Stimulated activated naive CD8-positive, alpha-beta T cell treated with anti-CD3 and anti-CD28 coated beads, Interleukin-15, amount 100 ng/mL, for 72 hours (primary cell): ENCODE data around the gene SOAT2.

Source experiments
- ATAC-seq: fragments of 150-1000 bp; cut with Tn5 transposase; 2 replicates; pipeline ENCODE4 v1.10.0; 2021; ENCODE audit warnings: mild to moderate bottlenecking, moderate library complexity
- DNase-seq, 2 donors: peaks; one replicate each; pipeline ENCODE4 v3.0.0; 2021 to 2022
- H3K27ac Mint-ChIP-seq, 2 donors: one replicate each; pipeline ENCODE4 v1.8.0; 2022; ENCODE audit warnings: mild to moderate bottlenecking in 2 of 2, mixed read lengths in 2 of 2, moderate library complexity in 2 of 2
- H3K27me3 Mint-ChIP-seq: one replicate; pipeline ENCODE4 v1.8.0; 2022; ENCODE audit warnings: mixed read lengths
- H3K4me1 Mint-ChIP-seq: one replicate; pipeline ENCODE4 v1.8.0; 2022; ENCODE audit warnings: mild to moderate bottlenecking, mixed read lengths
- H3K4me3 Mint-ChIP-seq, 2 donors: one replicate each; pipeline ENCODE4 v1.8.0; 2022; ENCODE audit warnings: mild to moderate bottlenecking in 2 of 2, mixed read lengths in 2 of 2, moderate library complexity in 1 of 2
- H3K9me3 Mint-ChIP-seq, 2 donors: one replicate each; pipeline ENCODE4 v1.8.0; 2022; ENCODE audit warnings: mixed read lengths in 2 of 2

The SOAT2 gene

DNA sequence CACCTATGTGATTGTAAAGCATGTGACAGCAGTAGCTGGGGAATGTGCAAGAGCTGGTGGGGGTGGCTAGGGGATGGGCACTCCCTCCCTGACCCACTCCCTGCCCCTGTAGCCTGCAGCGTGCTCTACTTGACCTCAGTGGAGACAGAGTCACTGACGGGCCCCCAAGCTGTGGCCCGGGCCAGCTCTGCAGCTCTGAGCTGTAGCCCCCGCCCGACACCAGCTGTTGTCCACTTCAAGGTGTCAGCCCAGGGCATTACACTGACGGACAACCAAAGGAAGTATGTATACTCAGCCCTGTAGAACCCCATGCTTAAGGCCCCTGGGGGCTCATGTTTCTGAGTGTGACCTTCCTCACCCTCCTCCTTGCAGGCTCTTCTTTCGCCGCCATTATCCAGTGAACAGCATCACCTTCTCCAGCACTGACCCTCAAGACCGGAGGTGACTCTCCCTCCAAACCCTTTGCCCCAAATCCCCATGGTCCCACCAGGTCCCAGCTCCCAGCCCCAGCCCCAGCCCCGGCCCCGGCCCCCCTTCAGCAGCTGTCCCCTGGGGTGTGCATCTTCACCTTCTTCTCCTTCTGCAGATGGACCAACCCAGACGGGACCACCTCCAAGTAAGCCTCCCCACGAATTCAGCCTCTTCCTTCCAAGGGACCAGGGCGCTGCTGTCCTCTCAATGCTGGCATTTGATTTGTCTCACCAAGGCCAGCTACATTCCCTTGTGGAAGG lies 40.1 kb upstream of the SOAT2 start:
- Mint-ChIP-seq H3K9me3 (no peaks in the 10 kb centered on the region), H3K27me3 (no peaks in the 10 kb centered on the region), H3K27ac (no peak overlapping the region), H3K4me3 (no peak overlapping the region), H3K4me1 (peaks cover 21% of the 10 kb centered on the region)
- ATAC-seq (no peak), DNase-seq (no peak)

DNA sequence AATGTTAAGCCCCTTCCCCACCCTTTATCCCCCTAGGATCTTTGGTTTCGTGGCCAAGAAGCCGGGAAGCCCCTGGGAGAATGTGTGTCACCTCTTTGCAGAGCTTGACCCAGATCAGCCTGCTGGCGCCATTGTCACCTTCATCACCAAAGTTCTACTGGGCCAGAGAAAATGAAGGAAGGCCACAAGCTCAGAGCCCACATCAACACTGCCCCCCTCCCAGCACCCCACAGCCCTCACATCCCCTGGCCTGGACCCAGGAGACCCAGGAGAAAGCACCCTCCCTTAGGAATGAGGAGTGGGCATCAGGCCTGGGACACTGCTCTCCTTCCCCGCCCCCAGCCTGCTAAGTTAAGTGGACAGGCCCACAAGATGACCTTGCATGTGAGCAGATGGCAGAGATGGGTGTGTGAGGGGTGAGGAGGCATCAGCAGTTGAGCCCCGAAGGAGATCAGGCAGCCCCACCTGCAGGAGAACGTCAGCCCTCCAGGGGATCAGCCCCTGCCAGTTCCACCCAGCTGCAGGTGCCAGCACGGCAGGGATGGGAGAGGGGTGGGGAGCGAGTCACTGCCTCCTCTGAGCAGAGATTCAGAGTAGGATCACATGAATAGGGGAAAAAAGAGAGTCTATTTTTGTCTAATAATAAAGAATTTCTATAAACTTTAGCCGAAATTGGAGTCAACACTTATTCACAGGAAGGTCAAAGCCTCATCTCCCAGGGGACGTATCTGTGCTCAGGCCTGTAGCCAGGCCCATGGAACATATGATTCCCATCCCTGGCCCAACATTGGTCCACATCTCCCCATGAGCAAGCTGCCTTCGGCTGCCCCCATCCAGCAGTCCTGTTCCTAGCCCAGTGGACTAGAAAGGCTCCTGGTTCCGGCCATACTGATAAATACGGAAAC lies 39.3 kb upstream of the SOAT2 start:
- no peak for DNase-seq
- Mint-ChIP-seq H3K4me1 (peaks cover 21% of the 10 kb centered on the region), H3K27me3 (no peaks in the 10 kb centered on the region), H3K27ac (no peak overlapping the region), H3K4me3 (no peak overlapping the region), H3K9me3 (no peaks in the 10 kb centered on the region)
- no peak for ATAC-seq

DNA sequence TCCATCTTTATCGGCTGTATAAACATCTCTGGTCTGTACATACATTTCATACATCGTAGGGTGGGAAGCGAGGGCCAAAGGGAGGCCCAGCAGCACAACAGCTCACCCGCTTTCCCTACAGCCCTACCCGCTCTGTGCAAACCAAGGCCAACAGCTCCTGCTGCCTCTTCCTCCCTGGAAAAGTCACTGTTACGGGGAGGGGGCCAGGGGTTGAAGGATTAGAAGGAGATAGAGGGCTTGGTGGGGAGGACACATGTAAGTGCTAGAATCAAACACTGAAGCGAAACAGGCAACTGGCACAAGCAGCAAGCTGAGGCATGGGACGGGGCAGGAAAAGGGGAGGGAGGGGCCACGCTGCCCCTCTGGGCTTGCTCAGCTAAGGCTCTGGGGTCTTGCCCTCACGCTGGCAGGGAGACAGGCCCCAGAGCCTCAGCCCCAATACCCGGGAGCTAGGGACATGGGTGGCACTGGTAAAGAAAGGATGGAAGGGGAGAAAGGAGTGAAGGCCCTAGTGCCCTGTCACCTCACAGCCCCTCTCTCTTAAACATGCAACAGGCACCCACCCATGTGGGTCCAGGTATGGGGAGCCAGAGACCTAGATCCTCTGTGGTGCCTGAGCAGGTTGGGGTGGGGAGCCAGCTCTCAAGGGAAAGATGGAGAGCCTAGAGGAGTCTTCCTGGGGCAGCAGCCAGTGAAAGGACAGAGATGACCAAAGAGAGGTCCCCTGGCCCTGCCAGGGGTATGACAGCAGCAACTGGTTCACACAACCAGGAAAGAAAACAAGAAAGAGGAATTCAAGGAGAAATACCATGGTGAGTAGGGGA lies 38.5 kb upstream of the SOAT2 start:
- H3K27ac Mint-ChIP-seq, result peak overlapping the region in 1 of 2 donors; percentile 69
- no peaks in the 10 kb centered on the region for H3K9me3 Mint-ChIP-seq
- H3K27me3 Mint-ChIP-seq, result no peaks in the 10 kb centered on the region
- no peak overlapping the region for H3K4me3 Mint-ChIP-seq
- ATAC-seq (no peak), DNase-seq (no peak)
- peaks cover 27% of the 10 kb centered on the region for H3K4me1 Mint-ChIP-seq

DNA sequence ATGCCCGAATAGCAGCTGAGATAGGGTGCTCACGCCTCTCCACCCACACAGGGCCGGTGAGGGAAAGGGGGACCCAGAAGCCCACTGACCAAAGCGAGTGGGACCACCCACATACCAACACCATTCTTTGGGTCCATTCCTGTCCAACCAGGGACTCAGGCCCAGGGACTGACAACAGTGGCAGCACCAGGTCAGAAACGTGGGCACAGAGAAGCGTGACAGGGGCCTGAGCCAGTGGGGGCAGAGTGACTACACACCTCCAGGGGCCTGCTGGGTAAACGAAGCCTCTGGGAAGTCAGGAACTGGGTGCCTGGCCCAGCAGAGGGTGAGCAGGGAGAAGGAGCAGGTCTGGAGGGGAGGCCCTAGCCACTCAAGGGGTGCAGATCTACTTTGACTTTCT lies 37.8 kb upstream of the SOAT2 start:
- DNase-seq (no peak), ATAC-seq (no peak)
- H3K9me3 Mint-ChIP-seq, result no peaks in the 10 kb centered on the region
- peaks cover 27% of the 10 kb centered on the region for H3K4me1 Mint-ChIP-seq
- H3K27me3 Mint-ChIP-seq, result no peaks in the 10 kb centered on the region
- no peak overlapping the region for H3K27ac Mint-ChIP-seq
- no peak overlapping the region for H3K4me3 Mint-ChIP-seq

DNA sequence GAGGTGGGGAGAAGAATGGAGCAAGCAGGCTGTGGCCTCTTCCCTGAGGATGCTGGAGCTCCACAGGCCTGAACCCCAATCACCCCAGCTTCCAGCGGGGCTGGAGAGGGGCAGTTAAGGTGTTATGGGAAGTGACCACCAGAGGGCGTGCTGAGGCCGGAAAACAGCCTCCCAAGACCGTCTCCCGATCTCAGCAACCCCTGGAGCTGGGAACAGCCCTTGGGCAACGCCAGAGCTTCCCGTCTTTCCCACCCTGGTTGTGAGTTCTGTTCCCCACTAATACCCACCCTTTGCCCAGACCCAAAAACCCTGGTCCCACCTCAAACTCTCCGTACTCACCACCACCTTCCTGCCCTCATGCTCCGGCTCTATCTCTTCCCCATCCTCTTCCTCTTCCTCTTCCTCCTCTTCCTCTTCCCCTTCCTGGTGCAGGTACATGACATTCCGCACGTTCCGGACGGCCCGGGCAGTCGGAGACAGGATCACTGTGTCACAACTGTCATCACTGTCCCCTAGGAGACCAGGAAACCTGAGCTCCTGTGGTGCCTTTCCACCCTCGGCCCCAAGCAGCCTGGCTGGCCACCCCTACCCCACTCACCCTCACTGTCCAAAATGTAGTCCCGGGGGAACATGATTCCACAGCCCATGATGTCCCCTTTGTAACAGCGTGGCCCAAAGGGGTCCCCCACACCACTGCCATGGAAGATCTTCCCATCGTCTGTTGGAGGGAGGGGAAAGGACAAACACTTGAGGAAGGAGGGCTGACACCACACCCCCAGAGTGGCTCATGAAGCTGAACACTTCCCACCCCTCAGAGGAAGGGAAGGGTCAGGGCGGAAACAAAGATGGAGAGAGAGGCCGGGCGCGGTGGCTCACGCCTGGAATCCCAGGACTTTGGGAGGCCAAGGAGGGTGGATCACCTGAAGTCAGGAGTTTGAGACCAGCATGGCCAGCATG lies 37.0 kb upstream of the SOAT2 start:
- H3K27me3 Mint-ChIP-seq, result no peaks in the 10 kb centered on the region
- ATAC-seq (peak; percentile 57), DNase-seq (peak; percentile 52 to 61)
- peak overlapping the region; percentile 13 to 80 for H3K27ac Mint-ChIP-seq
- no peak overlapping the region for H3K4me3 Mint-ChIP-seq
- H3K4me1 Mint-ChIP-seq, result peaks cover 34% of the 10 kb centered on the region
- H3K9me3 Mint-ChIP-seq, result no peaks in the 10 kb centered on the region

DNA sequence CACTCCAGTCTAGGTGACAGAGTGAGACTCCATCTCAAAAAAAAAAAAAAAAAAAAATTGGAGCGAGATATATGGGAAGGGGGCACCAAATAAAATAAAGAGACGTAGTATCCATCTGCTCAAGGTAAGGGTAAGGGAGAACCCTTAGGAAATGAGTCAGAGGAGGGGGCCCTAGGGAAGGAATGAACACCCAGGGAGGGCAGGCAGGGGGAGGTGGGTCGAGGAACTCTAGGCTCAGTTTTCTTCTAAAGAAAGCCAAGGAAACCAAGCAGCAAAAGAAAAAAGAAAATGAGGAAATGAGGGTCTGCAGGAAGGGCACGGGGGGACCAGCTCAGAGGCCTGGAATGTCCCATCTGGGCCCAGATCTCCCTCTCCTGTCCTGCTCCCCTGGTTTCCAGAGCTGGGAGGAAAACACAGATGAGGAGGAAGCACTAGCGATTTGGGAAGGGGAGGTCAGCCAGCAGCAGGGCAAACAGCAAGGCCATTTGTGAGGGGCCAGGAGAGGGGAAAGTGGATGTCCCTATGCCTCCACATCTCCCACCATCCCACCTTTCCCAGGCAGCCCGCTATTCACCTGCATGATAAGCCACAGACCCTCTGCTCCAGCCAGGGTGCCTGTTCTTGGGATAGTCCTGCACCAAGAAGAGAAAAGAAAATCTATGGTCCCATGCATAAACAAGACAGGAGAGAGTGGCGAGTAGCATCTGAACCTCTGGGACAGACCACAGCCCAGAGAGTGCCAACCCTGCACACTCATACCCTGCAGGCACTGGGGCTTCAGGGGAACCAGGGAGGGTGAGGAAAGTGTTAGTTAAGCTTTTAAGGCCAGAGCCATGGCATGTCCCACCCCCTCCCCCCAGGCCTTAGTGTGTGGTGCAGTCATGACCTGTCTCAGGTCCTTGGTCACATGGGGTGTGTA lies 36.0 kb upstream of the SOAT2 start:
- H3K4me3 Mint-ChIP-seq, result no peak overlapping the region
- no peaks in the 10 kb centered on the region for H3K27me3 Mint-ChIP-seq
- no peaks in the 10 kb centered on the region for H3K9me3 Mint-ChIP-seq
- DNase-seq (no peak), ATAC-seq (peak; percentile 56)
- H3K27ac Mint-ChIP-seq, result no peak overlapping the region
- peaks cover 42% of the 10 kb centered on the region for H3K4me1 Mint-ChIP-seq

DNA sequence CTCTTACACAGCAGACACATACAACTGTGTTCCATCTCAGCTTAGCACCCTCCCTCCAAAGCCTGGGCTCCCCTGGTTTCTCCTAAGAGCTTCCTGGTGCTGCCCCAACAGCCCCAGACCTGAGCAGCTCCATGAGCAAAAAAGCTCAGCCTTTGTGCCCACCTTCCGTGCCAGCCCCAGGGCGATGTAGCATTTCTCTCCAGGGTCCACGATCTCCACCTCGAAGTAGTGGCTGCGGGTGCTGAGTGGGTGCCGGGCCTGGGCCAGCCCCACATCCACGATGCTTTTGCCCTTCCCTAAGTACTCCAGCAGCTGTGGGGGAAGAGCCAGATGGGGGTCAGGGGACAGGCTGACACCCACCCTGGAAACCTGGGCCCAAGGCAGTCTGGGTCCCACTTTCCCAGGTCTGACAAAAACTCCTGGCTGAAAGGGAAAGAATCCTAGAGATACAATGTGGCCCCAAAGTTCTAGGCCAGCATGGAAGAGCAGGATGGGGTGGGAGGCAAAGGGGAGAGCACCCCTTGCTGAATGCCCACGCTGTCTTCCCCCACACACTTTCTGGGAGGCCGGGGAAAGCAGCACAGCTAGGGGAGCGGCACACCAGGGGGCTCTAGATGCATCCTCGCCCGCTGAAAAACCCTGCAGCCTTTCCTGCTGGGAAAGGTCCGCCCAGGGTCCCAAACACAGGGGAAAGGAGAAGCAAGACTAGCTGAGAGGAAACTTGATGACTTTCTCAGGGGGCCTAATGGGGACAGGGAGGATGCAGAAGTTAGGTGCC lies 35.1 kb upstream of the SOAT2 start:
- no peak overlapping the region for H3K27ac Mint-ChIP-seq
- H3K4me1 Mint-ChIP-seq, result peaks cover 50% of the 10 kb centered on the region
- ATAC-seq, result no peak
- H3K4me3 Mint-ChIP-seq, result no peak overlapping the region
- H3K27me3 Mint-ChIP-seq, result no peaks in the 10 kb centered on the region
- no peak for DNase-seq
- no peaks in the 10 kb centered on the region for H3K9me3 Mint-ChIP-seq

DNA sequence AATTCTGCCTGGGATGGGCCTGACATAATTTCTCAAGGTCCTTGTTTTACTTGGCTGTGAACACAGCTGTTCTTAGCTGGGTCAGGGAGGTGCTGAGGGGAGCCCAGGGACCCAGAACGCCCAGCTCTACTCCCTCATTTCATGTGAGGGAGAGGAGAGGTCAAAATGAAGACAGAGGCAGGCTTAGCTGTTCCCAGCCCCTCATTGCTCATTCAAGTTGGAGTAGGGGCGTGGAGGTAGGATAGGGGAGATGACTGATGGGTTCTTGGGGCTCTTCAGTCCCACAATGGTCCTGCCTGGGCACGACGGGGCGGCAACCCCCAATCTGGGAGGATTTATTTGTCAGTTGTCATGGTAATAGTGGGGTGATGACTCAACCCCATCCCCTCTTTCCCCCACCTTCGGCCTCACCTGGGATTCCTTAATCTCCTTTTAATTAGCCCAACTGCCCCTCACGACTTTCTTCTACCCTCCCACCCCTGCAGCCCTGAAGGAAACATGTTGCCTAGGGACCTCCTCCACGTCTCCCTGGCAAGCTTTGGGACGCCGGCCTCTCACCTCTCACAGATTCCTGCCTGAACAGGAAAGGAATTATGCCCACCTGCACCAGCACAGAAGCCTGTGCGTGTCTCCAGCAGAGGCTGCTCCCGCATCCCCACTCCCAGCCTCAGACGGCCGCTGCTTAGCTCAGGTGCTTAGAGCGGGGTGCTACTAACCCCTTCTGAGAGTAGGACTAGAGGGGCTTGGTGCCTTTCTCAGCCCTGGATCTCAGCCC lies 34.3 kb upstream of the SOAT2 start:
- Mint-ChIP-seq H3K4me1 (peaks cover 54% of the 10 kb centered on the region), H3K27ac (no peak overlapping the region), H3K27me3 (no peaks in the 10 kb centered on the region), H3K4me3 (no peak overlapping the region), H3K9me3 (no peaks in the 10 kb centered on the region)
- no peak for DNase-seq
- ATAC-seq, result no peak

DNA sequence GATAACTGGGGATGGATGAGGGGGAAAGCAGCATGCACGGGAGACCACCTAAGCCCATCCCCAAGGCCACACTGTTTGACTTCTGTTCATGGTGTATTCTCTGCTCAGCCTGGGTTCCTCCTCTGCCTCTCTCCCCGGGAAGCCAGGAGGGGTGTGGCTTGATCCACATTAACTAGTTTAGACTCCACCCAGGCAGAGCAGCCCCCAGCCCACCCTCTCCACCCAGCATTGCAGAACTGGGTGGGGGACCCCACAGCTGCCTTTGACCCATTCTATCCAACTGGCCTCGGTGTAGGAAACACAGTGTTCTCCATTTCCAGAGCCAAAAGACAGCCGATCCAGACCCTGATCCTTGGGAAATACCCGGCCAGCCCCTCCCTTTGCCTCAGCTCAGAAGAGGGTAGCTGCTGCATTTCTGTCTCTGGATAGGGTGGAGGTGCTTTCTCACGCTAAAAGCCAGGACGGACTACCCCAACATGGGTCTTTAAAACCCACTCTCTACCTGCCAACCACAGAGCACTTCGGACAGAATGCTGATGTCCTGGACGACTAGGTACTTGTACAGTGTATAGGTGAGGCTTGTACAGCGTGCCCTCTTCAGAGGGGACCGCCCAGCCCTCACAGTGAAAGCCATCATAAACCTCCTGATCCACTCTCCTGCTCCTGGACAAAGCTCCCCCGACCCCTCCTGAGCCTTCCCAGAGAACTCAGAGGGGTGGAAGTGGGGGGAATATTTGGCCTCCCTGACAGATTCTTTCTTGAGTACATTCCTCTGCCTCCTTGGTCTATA lies 33.5 kb upstream of the SOAT2 start:
- Mint-ChIP-seq H3K27me3 (no peaks in the 10 kb centered on the region), H3K9me3 (no peaks in the 10 kb centered on the region), H3K4me1 (peaks cover 62% of the 10 kb centered on the region), H3K4me3 (no peak overlapping the region), H3K27ac (peak overlapping the region in 1 of 2 donors; percentile 75)
- ATAC-seq (no peak), DNase-seq (no peak)

DNA sequence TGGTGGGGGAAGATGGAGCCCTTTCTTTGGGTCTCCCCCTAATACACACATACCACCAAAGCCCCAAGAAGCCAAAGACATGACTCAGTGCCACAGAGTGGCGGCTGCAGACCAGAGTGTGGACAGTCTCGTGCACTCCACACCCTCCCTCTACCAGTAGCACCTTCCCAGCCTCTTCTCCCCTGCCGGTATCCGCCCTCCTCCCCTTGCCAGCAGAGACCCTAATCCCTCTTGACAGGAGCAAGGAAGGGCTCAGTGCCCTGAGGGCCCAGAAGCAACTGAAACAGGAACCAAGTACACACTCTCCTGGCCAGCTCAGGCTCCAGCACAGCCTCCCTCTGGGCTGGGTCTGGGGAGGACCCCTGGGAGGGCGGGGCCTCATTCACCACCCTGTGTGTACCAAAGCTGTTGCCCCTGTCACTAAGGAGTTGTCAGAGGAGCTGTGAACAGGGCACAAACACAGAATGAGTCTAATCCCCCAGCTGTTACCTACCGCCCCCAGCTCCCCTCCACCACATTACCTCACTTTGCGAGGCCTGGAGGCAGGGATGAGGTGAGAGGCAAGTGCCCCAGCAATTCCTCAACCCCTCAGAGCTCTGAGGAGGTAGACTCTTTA lies 32.3 kb upstream of the SOAT2 start:
- Mint-ChIP-seq H3K27ac (peak overlapping the region in 1 of 2 donors; percentile 51), H3K9me3 (no peaks in the 10 kb centered on the region), H3K27me3 (no peaks in the 10 kb centered on the region), H3K4me3 (no peak overlapping the region), H3K4me1 (peaks cover 67% of the 10 kb centered on the region)
- no peak for ATAC-seq
- no peak for DNase-seq

DNA sequence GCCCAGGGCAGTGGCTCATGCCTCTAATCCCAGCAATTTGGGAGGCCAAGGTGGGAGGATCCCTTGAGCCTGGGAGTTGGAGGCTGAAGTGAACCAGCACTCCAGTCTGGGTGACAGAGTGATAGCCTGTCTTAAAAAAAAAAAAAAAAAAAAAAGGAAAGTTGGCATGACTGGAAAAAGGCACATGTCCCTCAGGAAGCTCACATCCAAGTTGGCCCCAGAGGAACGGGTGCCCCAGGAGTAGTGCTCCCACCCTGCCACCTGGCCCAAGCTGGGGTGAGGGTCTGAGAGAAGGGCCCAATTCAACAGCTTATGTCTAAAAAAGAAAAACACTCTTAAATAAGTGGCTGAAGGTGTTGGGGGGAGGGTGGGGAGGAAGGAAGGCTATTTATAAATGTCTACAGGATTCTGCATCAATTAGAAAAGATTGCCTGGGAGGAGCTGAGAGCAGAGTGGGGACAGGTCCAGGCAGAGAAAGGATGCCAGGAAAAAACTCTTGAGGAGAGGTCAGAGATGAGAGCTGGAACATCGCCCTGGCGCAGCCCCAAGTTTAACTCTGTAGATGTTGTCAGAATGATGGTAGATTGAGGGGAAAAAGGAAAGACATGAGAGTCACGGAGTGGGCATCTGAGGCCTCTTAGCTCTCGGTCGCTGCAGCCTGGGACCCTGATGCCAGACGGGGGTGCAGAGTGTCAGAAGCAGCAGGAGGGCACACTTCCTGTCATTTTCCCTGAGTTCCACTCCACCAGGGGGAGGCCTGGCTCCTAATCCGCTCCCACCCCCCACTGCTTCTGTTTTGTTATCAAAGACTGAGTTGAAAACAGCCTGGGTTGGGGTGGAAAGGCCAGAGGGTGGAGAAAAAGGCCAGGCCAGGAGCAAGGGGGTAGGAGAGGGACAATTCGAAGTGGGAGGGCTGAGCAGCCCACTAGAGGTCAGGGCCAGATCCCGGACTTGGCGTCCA lies 31.4 kb upstream of the SOAT2 start:
- peaks cover 66% of the 10 kb centered on the region for H3K4me1 Mint-ChIP-seq
- no peaks in the 10 kb centered on the region for H3K27me3 Mint-ChIP-seq
- H3K4me3 Mint-ChIP-seq, result no peak overlapping the region
- DNase-seq (no peak), ATAC-seq (no peak)
- H3K9me3 Mint-ChIP-seq, result no peaks in the 10 kb centered on the region
- peak overlapping the region in 1 of 2 donors; percentile 69 for H3K27ac Mint-ChIP-seq
